Epithelial cell of prostate (primary cell): Measurements from ENCODE around the gene PITX3.

Experiments
- DNase-seq: peaks from one replicate; pipeline ENCODE4 v3.0.0-alpha.2; 2011; ENCODE audit warnings: low read depth, low spot score
- H3K27ac ChIP-seq: fragments of 450-650 bp; 2 replicates; pipeline ENCODE4 v1.5.1; 2017; ENCODE audit warnings: mild to moderate bottlenecking

The PITX3 gene

GRCh38 chr10:102241444-102242117 is at the start of gene PITX3:
PITX3 (minus strand) TSS chr10:102241512; CDS start chr10:102232080, 9,432 bp downstream.
- peak; percentile 51 for DNase-seq
- H3K27ac ChIP-seq, result no peak within 1 kb of the TSS

DNA sequence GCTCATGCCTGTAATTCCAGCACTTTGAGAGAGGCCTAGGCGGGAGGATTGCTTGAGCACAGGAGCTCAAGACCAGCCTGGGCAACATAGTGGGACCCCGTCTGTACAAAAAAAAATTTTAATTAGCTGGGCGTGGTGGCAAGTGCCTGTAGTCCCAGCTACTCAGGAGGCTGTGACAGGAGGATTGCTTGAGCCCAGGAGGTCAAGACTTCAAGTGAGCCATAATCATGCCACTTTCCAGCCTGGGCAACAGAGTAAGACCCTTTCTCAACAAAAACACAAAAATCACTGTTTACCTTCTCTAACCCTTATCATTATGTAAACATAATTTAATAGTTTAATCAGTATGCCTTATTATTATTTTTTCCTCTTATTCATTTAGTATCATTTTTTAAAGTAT is 48.5 kb upstream of the PITX3 start:
- DNase-seq, result no peak
- H3K27ac ChIP-seq, result no peak overlapping the region

GRCh38 chr10:102289356-102289755 is 48.0 kb upstream of the PITX3 start:
- no peak overlapping the region for H3K27ac ChIP-seq

DNA sequence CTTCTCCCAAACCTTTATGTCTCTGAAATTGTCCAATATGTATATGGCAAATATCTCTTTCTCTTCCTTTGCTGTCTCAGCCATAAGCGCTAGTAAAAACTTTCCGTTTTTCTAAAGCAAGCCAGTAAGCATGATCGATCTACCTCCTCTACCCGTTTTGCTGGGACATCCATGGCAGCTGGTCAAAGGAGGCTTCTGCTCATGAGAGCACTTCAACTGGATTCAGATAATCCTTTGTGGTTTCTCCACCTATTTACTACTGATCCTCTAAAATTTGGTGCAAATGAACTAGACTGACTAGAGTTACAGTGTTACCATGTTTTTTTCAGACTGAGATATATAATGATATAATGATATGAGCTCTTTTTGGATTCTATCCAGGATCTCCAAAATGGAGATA is 46.7 kb upstream of the PITX3 start:
- no peak overlapping the region for H3K27ac ChIP-seq
- DNase-seq, result no peak

More at GRCh38 chr10:102289356-102289755, 48.0 kb upstream of the PITX3 start:
- no peak for DNase-seq

DNA sequence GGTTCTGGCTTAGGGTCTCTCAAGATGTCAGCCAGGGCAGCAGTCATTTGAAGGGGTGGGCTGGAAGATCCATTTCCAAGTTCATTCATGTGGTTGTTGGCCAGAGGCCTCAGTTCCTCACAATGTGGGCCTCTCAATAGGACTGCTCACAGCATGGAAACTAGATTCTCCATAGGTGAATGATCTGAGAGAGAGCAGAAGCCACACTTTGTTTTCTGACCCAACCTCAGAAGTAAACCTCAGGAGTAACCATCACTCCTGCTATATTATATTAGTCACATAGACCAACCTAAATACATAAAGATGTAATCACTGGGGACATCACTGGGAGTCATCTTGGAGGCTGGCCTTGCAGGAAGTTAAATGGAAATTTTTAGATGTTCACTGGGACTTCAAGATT is 46.2 kb upstream of the PITX3 start:
- DNase-seq, result no peak
- H3K27ac ChIP-seq, result no peak overlapping the region

DNA sequence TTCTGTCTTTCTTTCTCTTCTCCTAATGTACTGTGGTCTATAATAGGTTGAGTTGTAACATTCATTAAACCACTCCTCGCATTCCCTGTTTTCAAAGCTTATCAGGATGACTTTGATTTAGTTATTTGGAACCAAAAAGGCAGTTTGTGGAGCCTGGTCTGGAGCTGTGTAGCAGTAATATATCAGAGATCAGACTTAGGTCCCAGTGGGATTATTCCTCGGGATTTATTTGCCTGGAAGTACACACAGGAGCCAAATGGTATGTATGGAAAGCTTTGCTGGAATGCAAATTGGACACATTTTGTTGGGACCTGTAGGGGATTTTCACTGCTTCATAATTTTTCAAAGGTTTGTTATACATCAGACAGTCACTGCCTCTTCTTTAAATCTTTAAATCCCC is 44.9 kb upstream of the PITX3 start:
- no peak for DNase-seq

DNA sequence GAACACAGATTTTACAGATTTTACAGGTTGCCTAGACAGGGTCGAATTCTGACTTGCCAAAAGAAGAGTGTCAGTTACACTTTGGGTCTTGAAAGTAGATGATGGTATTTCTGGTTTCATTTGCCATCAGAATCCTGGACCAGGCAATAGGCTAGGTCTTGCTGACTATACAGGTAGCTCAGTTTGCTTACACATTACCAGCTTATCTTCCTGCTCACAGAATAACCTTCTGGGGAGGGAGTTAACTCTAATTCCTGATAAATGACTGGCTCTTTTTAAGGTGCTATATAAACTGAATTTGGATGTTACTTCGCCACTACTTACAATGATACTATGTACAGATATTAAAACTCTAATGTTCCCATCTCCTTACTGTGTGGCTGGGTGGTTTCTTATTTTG is 43.8 kb upstream of the PITX3 start:
- H3K27ac ChIP-seq, result peak overlapping the region; percentile 57
- no peak for DNase-seq

More for the DNA sequence above, 44.9 kb upstream of the PITX3 start:
- H3K27ac ChIP-seq, result no peak overlapping the region

- no peak for DNase-seq
- H3K27ac ChIP-seq, result peak overlapping the region; percentile 57
Observed at GRCh38 chr10:102284531-102284930, 43.2 kb upstream of the PITX3 start.

DNA sequence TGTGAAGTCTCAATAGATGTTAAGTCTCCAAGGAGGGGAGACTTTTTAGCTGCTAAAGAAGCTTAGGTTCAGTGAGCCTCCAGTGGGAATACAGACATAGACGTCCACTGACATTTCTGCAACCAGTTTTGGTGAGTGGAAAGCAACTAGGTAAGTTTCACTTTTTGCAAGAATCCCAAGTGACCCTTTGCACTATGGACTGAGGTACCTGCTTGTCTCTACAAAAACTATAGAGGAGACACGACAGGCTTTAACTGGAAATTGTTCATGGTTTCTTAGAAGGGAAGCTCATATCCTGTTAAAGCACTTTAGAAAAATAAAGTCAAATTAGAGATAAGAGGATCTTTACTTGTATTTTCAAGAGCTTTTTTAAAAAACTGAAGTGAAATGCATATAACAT is 42.6 kb upstream of the PITX3 start:
- peak overlapping the region; percentile 57 for H3K27ac ChIP-seq
- no peak for DNase-seq

DNA sequence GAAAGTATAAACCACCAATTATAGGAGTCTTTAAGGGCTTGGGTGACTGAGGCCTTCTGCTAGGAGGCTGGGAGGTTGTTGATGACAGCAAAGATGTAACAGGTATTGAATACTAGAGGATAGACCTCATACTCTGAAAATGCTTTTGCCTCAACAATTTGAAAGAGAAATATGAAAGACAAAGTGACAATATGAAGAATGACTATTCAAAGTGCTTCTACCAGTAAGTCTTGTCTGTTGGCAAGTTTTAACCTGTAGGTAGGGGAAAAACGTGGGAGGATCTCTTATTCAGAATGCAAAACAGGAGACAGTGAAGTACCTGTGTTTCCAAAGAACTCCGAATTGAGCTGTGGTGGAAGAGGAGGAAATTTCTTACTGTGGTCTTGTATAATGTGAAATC is 42.2 kb upstream of the PITX3 start:
- peak; percentile 45 for DNase-seq
- peak overlapping the region; percentile 57 for H3K27ac ChIP-seq

DNA sequence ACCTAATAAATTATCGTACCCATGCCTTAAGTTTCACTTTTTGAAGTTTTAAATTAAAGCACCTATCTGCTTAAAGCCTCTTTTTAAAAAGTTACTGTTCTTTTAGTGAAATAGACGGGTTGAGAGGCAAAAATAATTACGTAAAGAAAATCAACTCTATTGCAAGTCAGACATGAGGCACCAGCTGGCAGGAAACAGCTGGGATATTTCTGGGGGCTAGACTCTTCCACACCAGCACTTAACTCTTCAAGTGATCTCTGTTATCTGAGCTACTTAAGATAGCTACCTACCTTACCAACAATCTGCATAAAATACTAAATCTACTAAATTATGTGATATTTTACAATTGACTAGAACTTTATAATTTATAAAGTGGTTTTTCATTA is 39.8 kb upstream of the PITX3 start:
- DNase-seq, result no peak
- no peak overlapping the region for H3K27ac ChIP-seq

DNA sequence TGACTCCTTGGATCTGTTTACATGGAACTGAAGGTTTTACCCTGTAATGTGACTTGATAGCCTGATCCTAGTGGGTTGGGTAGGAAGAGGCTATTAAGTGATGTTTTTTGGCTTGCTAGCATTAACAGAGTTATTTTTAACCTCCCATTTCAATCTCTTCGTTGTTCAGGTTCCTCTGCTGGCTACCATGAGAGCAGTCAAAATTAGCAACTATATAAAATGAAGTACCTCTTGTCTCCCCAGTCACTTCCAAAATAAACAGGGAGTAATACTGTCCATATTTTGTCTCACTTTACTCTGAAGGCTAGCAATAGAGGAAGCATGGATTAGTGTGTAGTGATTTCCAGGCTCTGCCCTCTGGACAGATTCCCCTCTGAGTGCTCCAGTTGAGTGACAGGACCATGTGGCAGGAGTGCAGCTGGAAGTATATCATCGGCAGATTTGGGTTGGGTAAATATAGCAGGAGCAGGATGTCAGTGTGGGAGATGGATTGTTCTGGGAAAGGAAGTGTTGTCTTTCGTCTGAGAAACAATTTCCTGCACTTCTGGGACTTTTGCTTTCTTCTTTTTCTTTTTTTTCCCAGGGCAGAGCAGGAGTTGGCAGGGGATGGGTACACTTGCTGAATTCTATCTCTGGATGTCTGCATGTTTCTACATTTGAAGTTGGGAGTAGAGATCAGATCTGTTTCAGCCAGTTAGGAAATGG is 39.2 kb upstream of the PITX3 start:
- H3K27ac ChIP-seq, result no peak overlapping the region
- no peak for DNase-seq

- no peak for DNase-seq
- no peak overlapping the region for H3K27ac ChIP-seq
Observed at GRCh38 chr10:102279104-102279503, 37.8 kb upstream of the PITX3 start.

DNA sequence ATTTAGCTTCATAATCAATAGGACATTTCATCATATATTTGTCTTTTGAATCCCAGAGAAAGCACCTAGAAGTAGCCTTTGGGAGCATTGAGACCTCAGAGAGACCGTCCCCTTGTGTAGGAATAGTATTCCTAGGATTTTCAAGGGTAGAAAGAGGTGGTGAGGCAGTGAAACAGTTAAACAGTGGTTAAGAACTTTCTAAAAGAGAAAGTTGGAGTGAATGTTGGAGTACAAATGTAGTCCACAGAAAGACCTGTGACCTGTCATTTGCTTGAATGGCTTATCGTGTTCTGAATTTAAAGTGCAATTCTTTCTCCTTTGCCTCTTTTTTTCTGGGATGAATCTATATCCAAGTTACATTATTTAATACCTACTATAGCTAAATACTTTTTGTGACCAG is 34.0 kb upstream of the PITX3 start:
- no peak overlapping the region for H3K27ac ChIP-seq
- DNase-seq, result no peak

GRCh38 chr10:102274062-102274461 is 32.8 kb upstream of the PITX3 start:
- H3K27ac ChIP-seq, result no peak overlapping the region
- DNase-seq, result no peak

DNA sequence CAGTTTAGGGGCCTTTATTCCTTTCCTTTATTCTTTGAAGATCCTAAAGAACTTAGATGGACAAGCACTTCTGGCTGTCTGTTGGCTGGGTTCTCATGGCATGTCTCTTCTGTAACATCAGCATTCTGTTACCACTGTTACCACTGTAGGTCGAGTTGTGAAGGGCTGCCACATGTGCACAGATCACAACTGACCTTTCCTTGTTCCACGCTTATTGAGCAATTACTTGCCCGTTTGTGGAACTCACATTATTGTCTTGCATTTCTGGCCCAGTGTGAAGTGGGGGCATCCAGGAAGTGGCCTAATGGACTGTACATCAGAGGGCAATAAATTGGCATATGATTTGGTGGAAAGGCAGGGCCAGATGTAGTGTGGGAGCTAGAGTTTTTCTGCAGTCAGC is 27.7 kb upstream of the PITX3 start:
- H3K27ac ChIP-seq, result no peak overlapping the region
- DNase-seq, result no peak

DNA sequence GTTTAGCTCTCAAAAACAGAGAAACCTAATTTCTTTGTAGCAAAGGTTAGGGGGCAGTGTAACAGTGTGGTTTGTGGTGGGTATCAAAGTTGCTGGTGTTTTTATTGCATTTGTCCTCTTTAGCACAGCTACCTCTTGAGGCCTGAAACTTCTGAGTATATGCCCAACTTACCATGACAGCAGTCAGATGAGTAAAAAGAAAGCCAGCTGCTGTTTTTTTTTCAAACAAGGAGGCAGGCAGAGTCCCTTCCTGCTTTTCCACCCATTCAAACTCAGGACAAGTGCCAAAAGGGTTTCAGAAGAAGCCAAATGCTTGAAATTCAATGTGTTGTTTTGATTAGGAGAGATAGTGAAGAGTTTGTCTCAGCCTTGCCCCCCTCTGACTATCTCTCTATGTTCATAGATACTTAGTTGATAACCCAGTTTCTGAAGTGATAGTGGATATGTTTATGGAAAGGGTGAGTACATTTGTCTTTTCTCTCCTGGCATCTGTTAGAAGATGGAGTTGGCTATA is 27.1 kb upstream of the PITX3 start:
- no peak for DNase-seq
- peak overlapping the region; percentile 60 for H3K27ac ChIP-seq

GRCh38 chr10:102267748-102268147 is 26.4 kb upstream of the PITX3 start:
- DNase-seq, result no peak
- peak overlapping the region; percentile 60 for H3K27ac ChIP-seq

- DNase-seq, result no peak
Observed at GRCh38 chr10:102266670-102267069, 25.4 kb upstream of the PITX3 start.

DNA sequence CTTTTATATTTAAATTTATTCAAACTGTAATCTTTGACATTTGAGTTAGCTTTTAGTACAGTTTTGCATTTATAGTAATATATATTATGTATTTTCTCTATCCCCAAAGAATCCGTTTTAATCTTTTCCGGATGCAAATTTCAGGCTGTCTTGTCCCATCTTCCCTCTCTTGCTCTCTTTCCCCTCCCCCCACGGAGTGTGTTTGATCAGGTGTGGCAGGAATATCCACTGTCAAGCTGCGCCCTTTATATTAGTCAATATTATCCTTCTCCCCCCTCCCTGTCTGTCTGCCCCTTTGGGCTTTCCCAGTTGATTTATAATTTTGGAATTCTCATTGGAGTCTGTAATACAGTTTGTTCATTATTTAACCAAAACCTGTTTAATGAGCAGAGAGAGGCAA is 23.1 kb upstream of the PITX3 start:
- H3K27ac ChIP-seq, result no peak overlapping the region
- no peak for DNase-seq

More at GRCh38 chr10:102266670-102267069, 25.4 kb upstream of the PITX3 start:
- peak overlapping the region; percentile 60 for H3K27ac ChIP-seq

GRCh38 chr10:102262744-102263370 is 21.5 kb upstream of the PITX3 start:
- H3K27ac ChIP-seq, result no peak overlapping the region
- no peak for DNase-seq
